Liver (tissue), 9 donors: ENCODE results near the gene PPM1A. TPM values are rescaled to one million over a fixed set of nuclear protein-coding genes. Genes with fewer than 3 reads are reported as not detected.
A peak's percentile ranks its signal among the peaks of the same experiment; 100 is the strongest.

Experiments
- DNase-seq: peaks from one replicate; pipeline ENCODE4 v3.0.0-alpha.2; 2017; ENCODE audit warnings: low spot score
- H3K27ac ChIP-seq, 2 donors: one replicate each; pipeline ENCODE4 v1.7.0; 2013; ENCODE audit warnings: inconsistent platforms in 2 of 2, low read length in 2 of 2, control low read depth in 1 of 2, low read depth in 1 of 2, mild to moderate bottlenecking in 1 of 2
- H3K27me3 ChIP-seq, 4 donors: one replicate each; pipeline versions ENCODE4 v1.6.1 to v1.7.0; 2013; ENCODE audit warnings: low read length in 3 of 4, inconsistent platforms in 1 of 4, mild to moderate bottlenecking in 1 of 4, moderate library complexity in 1 of 4; ENCODE audit not compliant: control insufficient read depth in 4 of 4, insufficient read depth in 4 of 4
- H3K36me3 ChIP-seq, 4 donors: one replicate each; pipeline versions ENCODE4 v1.6.1 to v1.7.0; 2013; ENCODE audit warnings: low read length in 3 of 4, mild to moderate bottlenecking in 3 of 4, low read depth in 1 of 4, moderate library complexity in 1 of 4; ENCODE audit not compliant: control insufficient read depth in 4 of 4, insufficient read depth in 3 of 4
- H3K4me1 ChIP-seq, 4 donors: one replicate each; pipeline versions ENCODE4 v1.6.1 to v1.7.0; 2013; ENCODE audit warnings: low read length in 3 of 4, mild to moderate bottlenecking in 3 of 4, moderate library complexity in 1 of 4; ENCODE audit not compliant: control insufficient read depth in 4 of 4, insufficient read depth in 4 of 4
- H3K4me3 ChIP-seq, 3 donors: one replicate each; pipeline versions ENCODE4 v1.6.1 to v1.7.0; 2013; ENCODE audit warnings: low read length in 3 of 3, control low read depth in 1 of 3, low read depth in 1 of 3, mild to moderate bottlenecking in 1 of 3
- H3K9ac ChIP-seq, 2 donors: one replicate each; pipeline ENCODE4 v1.7.0; 2013; ENCODE audit warnings: low read length in 2 of 2, mild to moderate bottlenecking in 2 of 2, moderate library complexity in 2 of 2, control low read depth in 1 of 2, low read depth in 1 of 2
- H3K9me3 ChIP-seq, 4 donors: one replicate each; pipeline versions ENCODE4 v1.6.1 to v1.7.0; 2013; ENCODE audit warnings: low read length in 3 of 4; ENCODE audit not compliant: control insufficient read depth in 4 of 4
- CTCF ChIP-seq: fragments of 150-350 bp; IDR thresholded peaks from 2 replicates; pipeline ENCODE4 v1.5.1; 2017; ENCODE audit warnings: improper control_type of control experiment, low read depth, low read length; ENCODE audit not compliant: missing input control
- EGR1 ChIP-seq, 2 donors: IDR thresholded peaks; 2 replicates each; pipeline ENCODE4 v1.6.1; 2016 to 2018; ENCODE audit warnings: antibody characterized with exemption in 2 of 2, low read depth in 2 of 2
- FOXA1 ChIP-seq: IDR thresholded peaks from 2 replicates; pipeline ENCODE4 v1.6.1; 2016; ENCODE audit warnings: antibody characterized with exemption
- FOXA2 ChIP-seq: IDR thresholded peaks from 2 replicates; pipeline ENCODE4 v1.6.1; 2016; ENCODE audit warnings: antibody characterized with exemption
- GABPA ChIP-seq, 2 donors: IDR thresholded peaks in 1 of 2; conservative IDR thresholded peaks in 1 of 2; 2 replicates each; pipeline ENCODE4 v1.6.1; 2016; ENCODE audit warnings: antibody characterized with exemption in 2 of 2, mild to moderate bottlenecking in 1 of 2, moderate library complexity in 1 of 2
- HNF4A ChIP-seq, 2 donors: conservative IDR thresholded peaks; 2 replicates each; pipeline ENCODE4 v1.6.1; 2016; ENCODE audit warnings: antibody characterized with exemption in 2 of 2, mild to moderate bottlenecking in 2 of 2
- HNF4G ChIP-seq: IDR thresholded peaks from 2 replicates; pipeline ENCODE4 v1.6.1; 2016; ENCODE audit warnings: antibody characterized with exemption
- JUND ChIP-seq, 2 donors: IDR thresholded peaks; 2 replicates each; pipeline ENCODE4 v1.6.1; 2016; ENCODE audit warnings: antibody characterized with exemption in 2 of 2
- NR2F2 ChIP-seq: IDR thresholded peaks from 2 replicates; pipeline ENCODE4 v1.6.1; 2016; ENCODE audit warnings: antibody characterized with exemption
- RAD21 ChIP-seq, 2 donors: IDR thresholded peaks; 2 replicates each; pipeline ENCODE4 v1.6.1; 2016; ENCODE audit warnings: antibody characterized with exemption in 2 of 2, mild to moderate bottlenecking in 2 of 2
- REST ChIP-seq: IDR thresholded peaks from 2 replicates; pipeline ENCODE4 v1.6.1; 2016; ENCODE audit warnings: antibody characterized with exemption, mild to moderate bottlenecking
- RXRA ChIP-seq, 2 donors: IDR thresholded peaks; 2 replicates each; pipeline ENCODE4 v1.6.1; 2017 to 2018; ENCODE audit warnings: antibody characterized with exemption in 2 of 2, mild to moderate bottlenecking in 1 of 2
- SP1 ChIP-seq: IDR thresholded peaks from 2 replicates; pipeline ENCODE4 v1.6.1; 2018; ENCODE audit warnings: antibody characterized with exemption, mild to moderate bottlenecking
- TAF1 ChIP-seq: conservative IDR thresholded peaks from 2 replicates; pipeline ENCODE4 v1.6.1; 2016; ENCODE audit warnings: antibody characterized with exemption, mild to moderate bottlenecking
- YY1 ChIP-seq: IDR thresholded peaks from 2 replicates; pipeline ENCODE4 v1.6.1; 2016; ENCODE audit warnings: antibody characterized with exemption, mild to moderate bottlenecking
- WGBS: extraction: QIAGEN DNeasy Blood & Tissue Kit; methylation state at CpG from one replicate; pipeline ENCODE4 v1.1.7; 2013; 5-methylcytosine and 5-hydroxymethylcytosine counted together
- polyA plus RNA-seq, 2 donors: library from polyadenylated mRNA; stranded (reverse) in 1 of 2; unstranded in 1 of 2; fragments of 200-250 nt in 1 of 2; fragments of >200 nt in 1 of 2; fragmentation: Nextera tagmentation in 1 of 2; extraction: Ambion mirVana in 1 of 2; gene quantifications; one replicate each; pipeline versions ENCODE4 v1.2.1 to v1.2.3, GENCODE V29; 2013 to 2015
- total RNA-seq, 2 donors: library from RNA; depleted of rRNA; stranded (reverse); fragments of >200 nt; gene quantifications; one replicate each; pipeline ENCODE4 v1.2.3, GENCODE V29; 2014
- TF ChIP-seq, protein P1 (sequence below): IDR thresholded peaks from 2 replicates; pipeline ENCODE4 v1.6.1; 2016; ENCODE audit warnings: antibody characterized with exemption
- TF ChIP-seq, protein P2 (sequence below): IDR thresholded peaks from 2 replicates; pipeline ENCODE4 v1.6.1; 2016; ENCODE audit warnings: antibody characterized with exemption
- donor health status: healthy.
- donor health status: healthy.
- donor health status: healthy.
- donor health status: healthy.
- donor health status: healthy.

Gene PPM1A
- total and polyA plus RNA-seq, 4 donors, result 23.0 to 43.2 (median 29.5) TPM

DNA sequence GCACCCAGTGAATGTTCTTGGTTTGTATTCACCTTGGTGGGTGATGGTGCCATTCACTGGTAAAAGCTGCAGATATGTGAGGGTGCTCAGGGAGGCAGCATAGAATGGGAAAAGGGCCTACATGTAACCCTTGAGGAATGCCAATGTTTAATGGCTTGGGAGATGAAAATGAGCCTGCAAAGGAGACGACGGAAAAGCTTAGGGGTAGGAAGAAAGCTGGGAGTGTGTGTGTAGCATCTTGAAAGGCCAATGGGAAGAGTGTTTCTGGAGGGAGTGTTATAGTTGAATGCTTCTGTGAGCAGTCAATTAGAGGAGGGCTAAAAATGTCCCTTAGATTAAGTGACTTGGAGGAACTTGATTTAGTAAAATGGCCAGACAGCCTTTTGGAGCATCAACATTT is 24.9 kb downstream of the PPM1A start:
- no peaks in the 10 kb centered on the region for H3K9me3 ChIP-seq
- 93% methylated on average over 2 of the region's 2 CpGs for WGBS
- TF ChIP-seq FOXA2 (no peak), EGR1 (IDR thresholded peaks at IDR 0.05; ENCODE audit: low read depth in 2 of 2) (no peak), NR2F2 (no peak), HNF4A (conservative IDR thresholded peaks at IDR 0.05) (no peak), FOXA1 (no peak), JUND (IDR thresholded peaks at IDR 0.05) (no peak), CTCF (no peak), GABPA (IDR thresholded peaks at IDR 0.05 in 1 of 2, conservative IDR thresholded peaks at IDR 0.05 in 1 of 2) (no peak), SP1 (no peak), RXRA (IDR thresholded peaks at IDR 0.05) (no peak), YY1 (no peak), TAF1 (no peak), RAD21 (IDR thresholded peaks at IDR 0.05) (no peak), REST (no peak), HNF4G (no peak)
- TF ChIP-seq, protein P1, sequence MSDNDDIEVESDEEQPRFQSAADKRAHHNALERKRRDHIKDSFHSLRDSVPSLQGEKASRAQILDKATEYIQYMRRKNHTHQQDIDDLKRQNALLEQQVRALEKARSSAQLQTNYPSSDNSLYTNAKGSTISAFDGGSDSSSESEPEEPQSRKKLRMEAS, result no peak
- TF ChIP-seq, protein P2, sequence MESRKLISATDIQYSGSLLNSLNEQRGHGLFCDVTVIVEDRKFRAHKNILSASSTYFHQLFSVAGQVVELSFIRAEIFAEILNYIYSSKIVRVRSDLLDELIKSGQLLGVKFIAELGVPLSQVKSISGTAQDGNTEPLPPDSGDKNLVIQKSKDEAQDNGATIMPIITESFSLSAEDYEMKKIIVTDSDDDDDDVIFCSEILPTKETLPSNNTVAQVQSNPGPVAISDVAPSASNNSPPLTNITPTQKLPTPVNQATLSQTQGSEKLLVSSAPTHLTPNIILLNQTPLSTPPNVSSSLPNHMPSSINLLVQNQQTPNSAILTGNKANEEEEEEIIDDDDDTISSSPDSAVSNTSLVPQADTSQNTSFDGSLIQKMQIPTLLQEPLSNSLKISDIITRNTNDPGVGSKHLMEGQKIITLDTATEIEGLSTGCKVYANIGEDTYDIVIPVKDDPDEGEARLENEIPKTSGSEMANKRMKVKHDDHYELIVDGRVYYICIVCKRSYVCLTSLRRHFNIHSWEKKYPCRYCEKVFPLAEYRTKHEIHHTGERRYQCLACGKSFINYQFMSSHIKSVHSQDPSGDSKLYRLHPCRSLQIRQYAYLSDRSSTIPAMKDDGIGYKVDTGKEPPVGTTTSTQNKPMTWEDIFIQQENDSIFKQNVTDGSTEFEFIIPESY, result no peak
- H3K27me3 ChIP-seq, result no peaks in the 10 kb centered on the region
- no peak for DNase-seq
- peaks cover 7 to 21% (median 14%) of the 10 kb centered on the region in 4 donors for H3K4me1 ChIP-seq
- H3K9ac ChIP-seq, result no peak overlapping the region
- no peaks in the 10 kb centered on the region for H3K36me3 ChIP-seq
- H3K27ac ChIP-seq, result no peak overlapping the region
- H3K4me3 ChIP-seq, result no peak overlapping the region

DNA sequence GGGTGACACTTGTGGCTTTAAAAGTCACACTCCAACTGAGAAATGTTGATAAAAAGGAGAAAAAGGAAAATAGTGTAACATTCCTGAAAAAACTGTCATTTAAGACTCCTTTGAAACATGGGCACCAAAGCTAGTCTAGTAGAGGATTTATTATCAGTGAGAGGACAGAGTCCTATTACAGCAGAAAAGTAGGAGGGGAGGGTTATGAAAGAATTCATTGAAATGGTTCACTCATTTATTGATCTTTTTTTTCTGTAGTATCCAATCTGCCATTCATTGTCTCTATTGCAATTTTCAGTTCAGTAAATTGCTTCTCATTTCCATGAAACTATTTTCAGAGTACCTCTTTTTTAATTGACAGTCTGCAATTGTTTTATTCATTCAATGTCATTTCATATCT is 25.4 kb downstream of the PPM1A start:
- no peak overlapping the region for H3K27ac ChIP-seq
- peaks cover 7 to 21% (median 14%) of the 10 kb centered on the region in 4 donors for H3K4me1 ChIP-seq
- no peak overlapping the region for H3K9ac ChIP-seq
- H3K4me3 ChIP-seq, result no peak overlapping the region
- no peaks in the 10 kb centered on the region for H3K9me3 ChIP-seq
- no peak for DNase-seq
- TF ChIP-seq RXRA (IDR thresholded peaks at IDR 0.05), result peak; percentile 18 to 32
- TF ChIP-seq FOXA2, result no peak
- TF ChIP-seq HNF4G, result peak; percentile 53
- TF ChIP-seq, protein P2, result peak; percentile 45
- TF ChIP-seq HNF4A (conservative IDR thresholded peaks at IDR 0.05), result peak; percentile 71 to 86
- peak; percentile 73 for TF ChIP-seq YY1
- peak; percentile 44 for TF ChIP-seq SP1
- TF ChIP-seq RAD21 (IDR thresholded peaks at IDR 0.05), result peak in 1 of 2 donors; percentile 11
- TF ChIP-seq JUND (IDR thresholded peaks at IDR 0.05), result peak; percentile 32 to 56
- TF ChIP-seq FOXA1, result no peak
- TF ChIP-seq, protein P1, result no peak
- no peak for TF ChIP-seq GABPA (IDR thresholded peaks at IDR 0.05 in 1 of 2, conservative IDR thresholded peaks at IDR 0.05 in 1 of 2)
- H3K36me3 ChIP-seq, result no peaks in the 10 kb centered on the region
- H3K27me3 ChIP-seq, result no peaks in the 10 kb centered on the region
